H1 (cell line): ENCODE results near the gene DOCK9. TPM values are rescaled to one million over a fixed set of nuclear protein-coding genes. Genes with fewer than 3 reads are reported as not detected.
A peak's percentile ranks its signal among the peaks of the same experiment; 100 is the strongest.

Experiments
- CTCF ChIA-PET: fragments of 300-600 bp; sonication (Branson Sonifier 250); formaldehyde crosslinking; loops from one replicate; lab custom pipeline; 2021; ENCODE audit not compliant: partially characterized antibody; lab: Charles Lee
- POLR2A ChIA-PET: fragments of 300-600 bp; sonication (Branson Sonifier 250); formaldehyde crosslinking; loops from one replicate; lab custom pipeline; 2021; ENCODE audit warnings: inconsistent platforms; ENCODE audit not compliant: partially characterized antibody; lab: Charles Lee
- DNase-seq, 2 experiments: peaks; one replicate each; pipeline versions ENCODE4 v3.0.0 to v3.0.0-alpha.2; 2010 to 2022; ENCODE audit warnings: low spot score in 2 of 2, low read depth in 1 of 2, mixed read lengths in 1 of 2
- FAIRE-seq: peaks from 2 replicates; lab custom pipeline; 2011; peaks lifted over from hg19 to GRCh38; lab: Jason Lieb, UNC
- H2AFZ ChIP-seq: 2 replicates; pipeline ENCODE4 v1.8.1; 2012; ENCODE audit warnings: low read length, inconsistent platforms
- H2AK5ac ChIP-seq: 2 replicates; pipeline ENCODE4 v1.6.1; 2013; ENCODE audit warnings: low read depth, low read length
- H2BK120ac ChIP-seq: replicated peaks from 2 replicates; pipeline ENCODE3; 2013; ENCODE audit warnings: low read depth, low read length, inconsistent platforms
- H2BK12ac ChIP-seq: 2 replicates; pipeline ENCODE4 v1.6.1; 2013; ENCODE audit warnings: low read depth, low read length
- H2BK15ac ChIP-seq: 2 replicates; pipeline ENCODE4 v1.6.1; 2013; ENCODE audit warnings: low read length
- H2BK20ac ChIP-seq: 2 replicates; pipeline ENCODE4 v1.6.1; 2013; ENCODE audit warnings: low read length
- H2BK5ac ChIP-seq: 2 replicates; pipeline ENCODE4 v1.6.1; 2013; ENCODE audit warnings: low read depth, low read length
- H3K14ac ChIP-seq: 2 replicates; pipeline ENCODE4 v1.6.1; 2013; ENCODE audit warnings: inconsistent platforms; ENCODE audit not compliant: insufficient read length
- H3K18ac ChIP-seq: 2 replicates; pipeline ENCODE4 v1.6.1; 2013; ENCODE audit warnings: low read length; ENCODE audit errors: extremely low read depth
- H3K23ac ChIP-seq: 2 replicates; pipeline ENCODE4 v1.6.1; 2013; ENCODE audit warnings: inconsistent platforms; ENCODE audit not compliant: insufficient read length
- H3K23me2 ChIP-seq: 2 replicates; pipeline ENCODE4 v1.6.1; 2013; ENCODE audit warnings: low read depth, low read length
- H3K27ac ChIP-seq: 2 replicates; pipeline ENCODE4 v1.6.1; 2011; ENCODE audit warnings: low read depth, low read length, inconsistent platforms
- H3K27me3 ChIP-seq, 4 experiments: replicated peaks in 1 of 4; 1 replicate in 1 of 4; 2 replicates in 3 of 4; pipeline versions ENCODE4 v1.6.1 to v1.8.1; 2011 to 2013; ENCODE audit warnings: low read length in 3 of 4, mild to moderate bottlenecking in 3 of 4, inconsistent platforms in 2 of 4, mixed read lengths in 2 of 4, moderate library complexity in 1 of 4; ENCODE audit not compliant: control insufficient read depth in 3 of 4, insufficient read depth in 3 of 4; ENCODE audit errors: extremely low read depth in 1 of 4
- H3K36me3 ChIP-seq, 4 experiments: 2 replicates each; pipeline versions ENCODE4 v1.6.1 to v1.8.1; 2011 to 2013; ENCODE audit warnings: mild to moderate bottlenecking in 4 of 4, low read length in 3 of 4, moderate library complexity in 2 of 4, control low read depth in 1 of 4, inconsistent platforms in 1 of 4; ENCODE audit not compliant: insufficient read depth in 4 of 4, control insufficient read depth in 2 of 4
- H3K4ac ChIP-seq: replicated peaks from 2 replicates; pipeline ENCODE3; 2013; ENCODE audit warnings: low read length, low read depth, mixed read lengths, inconsistent platforms; ENCODE audit not compliant: insufficient read length
- H3K4me1 ChIP-seq, 4 experiments: replicated peaks in 1 of 4; 1 replicate in 1 of 4; 2 replicates in 3 of 4; pipeline versions ENCODE4 v1.6.1 to v1.8.1; 2011 to 2013; ENCODE audit warnings: low read length in 3 of 4, inconsistent platforms in 2 of 4, mixed read lengths in 1 of 4; ENCODE audit not compliant: insufficient read depth in 4 of 4, control insufficient read depth in 3 of 4
- H3K4me2 ChIP-seq, 2 experiments: 2 replicates each; pipeline versions ENCODE4 v1.6.1 to v1.8.1; 2011 to 2013; ENCODE audit warnings: low read depth in 2 of 2, low read length in 2 of 2, control low read depth in 1 of 2, inconsistent platforms in 1 of 2, mild to moderate bottlenecking in 1 of 2; ENCODE audit not compliant: insufficient read depth in 1 of 2
- H3K4me3 ChIP-seq, 4 experiments: fragments of 200-600, 300-600 bp in 1 of 4; sonication (generic), shearing (Covaris generic), sonication (Bioruptor Twin) in 1 of 4; 2 replicates each; pipeline versions ENCODE4 v1.5.1 to v1.8.1; 2011 to 2016; ENCODE audit warnings: low read length in 4 of 4, low read depth in 3 of 4, control low read depth in 2 of 4, inconsistent platforms in 2 of 4, mild to moderate bottlenecking in 2 of 4, mixed read lengths in 1 of 4, moderate library complexity in 1 of 4; ENCODE audit not compliant: insufficient read depth in 2 of 4; ENCODE audit errors: extremely low read depth in 1 of 4
- H3K56ac ChIP-seq: replicated peaks from 2 replicates; pipeline ENCODE3; 2013; ENCODE audit warnings: low read depth, mild to moderate bottlenecking, mixed read lengths, low read length, inconsistent platforms; ENCODE audit not compliant: insufficient read length
- H3K79me1 ChIP-seq: 2 replicates; pipeline ENCODE4 v1.6.1; 2013; ENCODE audit warnings: low read depth, low read length, control low read depth
- H3K79me2 ChIP-seq, 2 experiments: 2 replicates each; pipeline versions ENCODE4 v1.6.1 to v1.8.1; 2012 to 2013; ENCODE audit warnings: low read length in 2 of 2, mild to moderate bottlenecking in 2 of 2, inconsistent platforms in 1 of 2; ENCODE audit not compliant: insufficient read depth in 2 of 2, control insufficient read depth in 1 of 2
- H3K9ac ChIP-seq, 4 experiments: replicated peaks in 1 of 4; 1 replicate in 1 of 4; 2 replicates in 3 of 4; pipeline versions ENCODE4 v1.6.1 to v1.8.1; 2011 to 2013; ENCODE audit warnings: low read depth in 3 of 4, low read length in 3 of 4, control low read depth in 2 of 4, mild to moderate bottlenecking in 2 of 4, moderate library complexity in 2 of 4, inconsistent platforms in 1 of 4; ENCODE audit errors: extremely low read depth in 1 of 4
- H3K9me3 ChIP-seq, 2 experiments: 2 replicates each; pipeline versions ENCODE4 v1.6.1 to v1.8.1; 2012 to 2013; ENCODE audit warnings: mild to moderate bottlenecking in 2 of 2, moderate library complexity in 2 of 2, control low read depth in 1 of 2, inconsistent platforms in 1 of 2, low read depth in 1 of 2, low read length in 1 of 2, mixed read lengths in 1 of 2; ENCODE audit not compliant: insufficient read depth in 2 of 2
- H4K20me1 ChIP-seq, 2 experiments: replicated peaks in 1 of 2; 2 replicates each; pipeline versions ENCODE3 to v1.8.1; 2011 to 2013; ENCODE audit warnings: inconsistent platforms in 2 of 2, low read length in 2 of 2, mild to moderate bottlenecking in 1 of 2; ENCODE audit not compliant: insufficient read depth in 2 of 2, control insufficient read depth in 1 of 2
- H4K5ac ChIP-seq: 2 replicates; pipeline ENCODE4 v1.6.1; 2013; ENCODE audit warnings: low read length, low read depth, mixed read lengths, inconsistent platforms; ENCODE audit not compliant: insufficient read length
- H4K8ac ChIP-seq: 2 replicates; pipeline ENCODE4 v1.8.0; 2013; ENCODE audit warnings: mild to moderate bottlenecking, moderate library complexity, low read length, inconsistent platforms; ENCODE audit not compliant: insufficient read depth; ENCODE audit errors: extremely low read depth
- H4K91ac ChIP-seq: replicated peaks from 2 replicates; pipeline ENCODE3; 2013; ENCODE audit warnings: low read length, mixed read lengths, inconsistent platforms; ENCODE audit not compliant: insufficient read length
- PHF8 ChIP-seq: fragments of 200-600 bp; sonication (generic); conservative IDR thresholded peaks from 2 replicates; pipeline ENCODE4 v1.7.1; 2012; ENCODE audit warnings: low read depth, mild to moderate bottlenecking, inconsistent platforms, low read length, moderate library complexity
- SP1 ChIP-seq: IDR thresholded peaks from 2 replicates; pipeline ENCODE4 v1.6.1; 2011; ENCODE audit warnings: low read depth, low read length
- SUZ12 ChIP-seq: fragments of 200-600 bp; sonication (generic); IDR thresholded peaks from 2 replicates; pipeline ENCODE4 v1.6.1; 2012; ENCODE audit warnings: mild to moderate bottlenecking, inconsistent platforms, low read length, moderate library complexity, mixed read lengths
- TCF12 ChIP-seq: IDR thresholded peaks from 2 replicates; pipeline ENCODE4 v1.6.1; 2011; ENCODE audit warnings: low read depth, mild to moderate bottlenecking, low read length
- YY1 ChIP-seq: IDR thresholded peaks from 2 replicates; pipeline ENCODE4 v1.6.1; 2011; ENCODE audit warnings: low read depth, mild to moderate bottlenecking, low read length
- WGBS, 2 experiments: shearing (Covaris generic) in 1 of 2; methylation state at CpG; one replicate each; pipeline versions ENCODE4 v1.1.6 to v1.1.7; 2013 to 2015; ENCODE audit warnings: low lambda C conversion rate in 2 of 2, mixed read lengths in 2 of 2, inconsistent platforms in 1 of 2, low coverage in 1 of 2, missing lambda C conversion rate in 1 of 2; ENCODE audit not compliant: insufficient replicate concordance in 2 of 2, insufficient coverage in 1 of 2, insufficient read length in 1 of 2; ENCODE audit errors: extremely low coverage in 1 of 2, missing lambda C conversion rate in 1 of 2; 5-methylcytosine and 5-hydroxymethylcytosine counted together
- polyA plus RNA-seq, 7 experiments: library from polyadenylated mRNA; depleted of rRNA in 3 of 7; stranded (reverse) in 5 of 7; unstranded in 2 of 7; fragments of >200 nt in 5 of 7; fragments of 200-250 nt in 2 of 7; gene quantifications; 1 replicate in 5 of 7; 2 replicates in 1 of 7; 4 replicates in 1 of 7; pipeline versions ENCODE4 v1.2.1 to v1.2.3, GENCODE V29; 2011 to 2013; ENCODE audit warnings: missing spikeins in 2 of 7, mixed read lengths in 2 of 7
- total RNA-seq: library from RNA; stranded (reverse); fragmentation: NEBNext Ultra II Directional; extraction: Animal tissue kit (Norgen Biotek cat#: 25700); gene quantifications from 2 replicates; pipeline ENCODE4 v1.2.1, GENCODE V29; 2021

DOCK9 gene
- total and polyA plus RNA-seq, 2 of the 8 experiments (the other 6 are each of a cell fraction or from before 2014, with no cell fraction given), result 21.6 to 31.5 TPM

GRCh38 chr13:98997738-98998641 lies 20.1 kb upstream of the DOCK9 start:
- Histone ChIP-seq H3K4ac (no peak overlapping the region), H3K36me3 (no peaks in the 10 kb centered on the region), H3K79me1 (no peaks in the 10 kb centered on the region; the same call in 1 of the 2 replicates), H2BK12ac (no peak overlapping the region), H2AFZ (no peak overlapping the region), H3K27ac (no peak overlapping the region), H3K9me3 (no peaks in the 10 kb centered on the region), H3K27me3 (no peaks in the 10 kb centered on the region), H3K4me3 (no peak overlapping the region), H2BK120ac (no peak overlapping the region), H4K20me1 (no peaks in the 10 kb centered on the region), H4K91ac (no peak overlapping the region), H2BK5ac (no peak overlapping the region), H3K23ac (no peak overlapping the region), H3K4me1 (peaks cover 0 to 16% (median 7%) of the 10 kb centered on the region in 4 experiments; a peak in 4 of 7 replicates), H3K14ac (no peak overlapping the region), H2BK20ac (no peak overlapping the region), H4K8ac (no peak overlapping the region), H3K23me2 (no peaks in the 10 kb centered on the region), H3K18ac (no peak overlapping the region), H3K79me2 (no peaks in the 10 kb centered on the region), H4K5ac (no peak overlapping the region), H3K9ac (no peak overlapping the region), H2AK5ac (no peak overlapping the region), H3K4me2 (no peak overlapping the region), H2BK15ac (no peak overlapping the region), H3K56ac (no peak overlapping the region)
- FAIRE-seq, result no peak
- WGBS, 2 experiments, result 92% methylated on average over 9 of the region's 9 CpGs; no CpG with 5 or more reads in 1 of the 2 experiments
- ChIA-PET POLR2A (interaction anchor here (0.6 to 1.3 kb wide), 4 partner anchors 16 to 452 kb away, joined by 3 read pairs; no protein-coding TSS in a partner anchor), CTCF (interaction anchor here (0.6 to 3.1 kb wide), 3 partner anchors 31 to 257 kb away, joined by 3 to 9 read pairs (median 4); no protein-coding TSS in a partner anchor)
- TF ChIP-seq SUZ12, result no peak
- no peak for TF ChIP-seq PHF8
- TF ChIP-seq TCF12, result no peak
- TF ChIP-seq SP1, result no peak
- TF ChIP-seq YY1, result no peak
- peak in 1 of 2 experiments; percentile 22 for DNase-seq
